Fibroblast of peridontal ligament (primary cell): Measurements from ENCODE around the gene ZBTB49.
"Not testable (repeated sequence)": the region's sequence is repeated elsewhere in the genome, so short reads cannot be mapped to it uniquely, and the experiment has no call there.

Experiments used
- DNase-seq: peaks from one replicate; pipeline ENCODE4 v3.0.0-alpha.2; 2010; ENCODE audit errors: extremely low read depth

ZBTB49 gene

GRCh38 chr4:4323705-4324534 lies 33.9 kb downstream of the ZBTB49 start:
- no peak for DNase-seq

- no peak for DNase-seq
Observed at GRCh38 chr4:4325321-4325720, 35.3 kb downstream of the ZBTB49 start.

GRCh38 chr4:4326166-4326565 lies 36.1 kb downstream of the ZBTB49 start:
- no peak for DNase-seq

GRCh38 chr4:4327652-4328121 lies 37.6 kb downstream of the ZBTB49 start:
- DNase-seq = no peak

GRCh38 chr4:4328206-4328605 lies 38.2 kb downstream of the ZBTB49 start:
- no peak for DNase-seq

- DNase-seq = no peak
Observed at GRCh38 chr4:4328840-4329239, 38.8 kb downstream of the ZBTB49 start.

- no peak for DNase-seq
Observed at GRCh38 chr4:4329496-4329895, 39.4 kb downstream of the ZBTB49 start.

- DNase-seq = no peak
Observed at GRCh38 chr4:4330794-4331193, 40.7 kb downstream of the ZBTB49 start.

- DNase-seq = no peak
Observed at GRCh38 chr4:4332529-4332928, 42.5 kb downstream of the ZBTB49 start.

GRCh38 chr4:4333265-4333706 lies 43.2 kb downstream of the ZBTB49 start:
- peak; percentile 89 for DNase-seq

- DNase-seq = peak; percentile 43
Observed at GRCh38 chr4:4334798-4335520, 44.9 kb downstream of the ZBTB49 start.

GRCh38 chr4:4338210-4339001 lies 48.4 kb downstream of the ZBTB49 start:
- DNase-seq = peak; percentile 5

GRCh38 chr4:4339504-4340085 lies 49.5 kb downstream of the ZBTB49 start:
- peak; percentile 15 for DNase-seq

- DNase-seq = no peak
Observed at GRCh38 chr4:4341861-4342650, 52.0 kb downstream of the ZBTB49 start.

- DNase-seq = no peak
Observed at GRCh38 chr4:4343038-4343437, 53.0 kb downstream of the ZBTB49 start.

GRCh38 chr4:4344915-4345527 lies 55.0 kb downstream of the ZBTB49 start:
- DNase-seq = no peak

GRCh38 chr4:4347585-4347984 lies 57.5 kb downstream of the ZBTB49 start:
- no peak for DNase-seq

- not testable (repeated sequence) for DNase-seq
Observed at GRCh38 chr4:4348585-4348984, 58.5 kb downstream of the ZBTB49 start.

GRCh38 chr4:4349867-4350266 lies 59.8 kb downstream of the ZBTB49 start:
- DNase-seq = no peak

- no peak for DNase-seq
Observed at GRCh38 chr4:4350909-4351308, 60.9 kb downstream of the ZBTB49 start.
